Ishikawa (cell line): ENCODE measurements around the gene FSTL4.

Source experiments
- CEBPB ChIP-seq: IDR thresholded peaks from 2 replicates; pipeline ENCODE4 v1.6.1; 2012
- EGR1 ChIP-seq: IDR thresholded peaks from 2 replicates; pipeline ENCODE4 v1.6.1; 2012
- EP300 ChIP-seq: IDR thresholded peaks from 2 replicates; pipeline ENCODE4 v1.6.1; 2012; ENCODE audit warnings: borderline replicate concordance
- RAD21 ChIP-seq: IDR thresholded peaks from 2 replicates; pipeline ENCODE4 v1.6.1; 2012; ENCODE audit warnings: low read depth
- TAF1 ChIP-seq: IDR thresholded peaks from 2 replicates; pipeline ENCODE4 v1.6.1; 2012; ENCODE audit warnings: low read depth, mild to moderate bottlenecking
- TCF12 ChIP-seq: IDR thresholded peaks from 2 replicates; pipeline ENCODE4 v1.6.1; 2012; ENCODE audit warnings: low read depth
- TEAD4 ChIP-seq: IDR thresholded peaks from 2 replicates; pipeline ENCODE4 v1.6.1; 2012
- YY1 ChIP-seq: IDR thresholded peaks from 2 replicates; pipeline ENCODE4 v1.6.1; 2012; ENCODE audit warnings: low read depth
- ZBTB7A ChIP-seq: IDR thresholded peaks from 2 replicates; pipeline ENCODE4 v1.6.1; 2012; ENCODE audit warnings: low read depth
- TF ChIP-seq, protein P1 (sequence below): IDR thresholded peaks from 2 replicates; pipeline ENCODE4 v1.6.1; 2012; ENCODE audit warnings: low read depth, mild to moderate bottlenecking
- TF ChIP-seq, protein P2 (sequence below): IDR thresholded peaks from 2 replicates; pipeline ENCODE4 v1.6.1; 2012

DNA sequence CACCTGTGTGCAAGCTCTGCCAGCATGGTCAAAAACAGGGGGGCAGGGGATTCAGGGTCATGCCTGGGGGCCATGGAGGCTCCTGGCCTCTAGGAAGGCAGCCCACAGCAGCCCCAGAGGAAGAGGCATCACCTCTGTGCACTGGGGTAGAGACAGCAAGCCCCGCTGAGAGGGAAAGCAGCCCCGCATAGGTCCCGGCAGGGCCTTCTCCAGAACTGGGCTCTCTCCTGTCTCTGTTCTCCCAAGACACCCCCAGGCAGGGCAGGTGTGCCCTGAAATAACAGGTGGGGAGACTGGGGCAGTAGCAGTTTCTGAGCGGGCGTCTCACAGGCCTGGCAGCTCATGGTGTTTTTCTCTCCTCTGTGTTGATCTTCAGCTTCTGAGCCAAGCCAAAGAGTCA, 281.4 kb downstream of the FSTL4 start:
- TF ChIP-seq EP300 = no peak
- no peak for TF ChIP-seq TAF1
- no peak for TF ChIP-seq CEBPB
- no peak for TF ChIP-seq EGR1
- TF ChIP-seq TCF12 = no peak
- TF ChIP-seq YY1 = no peak
- TF ChIP-seq, protein P1, sequence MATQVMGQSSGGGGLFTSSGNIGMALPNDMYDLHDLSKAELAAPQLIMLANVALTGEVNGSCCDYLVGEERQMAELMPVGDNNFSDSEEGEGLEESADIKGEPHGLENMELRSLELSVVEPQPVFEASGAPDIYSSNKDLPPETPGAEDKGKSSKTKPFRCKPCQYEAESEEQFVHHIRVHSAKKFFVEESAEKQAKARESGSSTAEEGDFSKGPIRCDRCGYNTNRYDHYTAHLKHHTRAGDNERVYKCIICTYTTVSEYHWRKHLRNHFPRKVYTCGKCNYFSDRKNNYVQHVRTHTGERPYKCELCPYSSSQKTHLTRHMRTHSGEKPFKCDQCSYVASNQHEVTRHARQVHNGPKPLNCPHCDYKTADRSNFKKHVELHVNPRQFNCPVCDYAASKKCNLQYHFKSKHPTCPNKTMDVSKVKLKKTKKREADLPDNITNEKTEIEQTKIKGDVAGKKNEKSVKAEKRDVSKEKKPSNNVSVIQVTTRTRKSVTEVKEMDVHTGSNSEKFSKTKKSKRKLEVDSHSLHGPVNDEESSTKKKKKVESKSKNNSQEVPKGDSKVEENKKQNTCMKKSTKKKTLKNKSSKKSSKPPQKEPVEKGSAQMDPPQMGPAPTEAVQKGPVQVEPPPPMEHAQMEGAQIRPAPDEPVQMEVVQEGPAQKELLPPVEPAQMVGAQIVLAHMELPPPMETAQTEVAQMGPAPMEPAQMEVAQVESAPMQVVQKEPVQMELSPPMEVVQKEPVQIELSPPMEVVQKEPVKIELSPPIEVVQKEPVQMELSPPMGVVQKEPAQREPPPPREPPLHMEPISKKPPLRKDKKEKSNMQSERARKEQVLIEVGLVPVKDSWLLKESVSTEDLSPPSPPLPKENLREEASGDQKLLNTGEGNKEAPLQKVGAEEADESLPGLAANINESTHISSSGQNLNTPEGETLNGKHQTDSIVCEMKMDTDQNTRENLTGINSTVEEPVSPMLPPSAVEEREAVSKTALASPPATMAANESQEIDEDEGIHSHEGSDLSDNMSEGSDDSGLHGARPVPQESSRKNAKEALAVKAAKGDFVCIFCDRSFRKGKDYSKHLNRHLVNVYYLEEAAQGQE = no peak
- no peak for TF ChIP-seq ZBTB7A
- TF ChIP-seq, protein P2, sequence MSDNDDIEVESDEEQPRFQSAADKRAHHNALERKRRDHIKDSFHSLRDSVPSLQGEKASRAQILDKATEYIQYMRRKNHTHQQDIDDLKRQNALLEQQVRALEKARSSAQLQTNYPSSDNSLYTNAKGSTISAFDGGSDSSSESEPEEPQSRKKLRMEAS = no peak
- no peak for TF ChIP-seq TEAD4
- no peak for TF ChIP-seq RAD21
